GM10248 (cell line): ENCODE results near the gene IGF2BP2.
A peak's percentile ranks its signal among the peaks of the same experiment; 100 is the strongest.

Experiments
- CTCF ChIA-PET: fragments of 300-600 bp; sonication (Branson Sonifier 250); formaldehyde crosslinking; extraction: SDS; loops from one replicate; lab custom pipeline; 2021; ENCODE audit warnings: antibody characterized with exemption; lab: Yijun Ruan, JAX
- POLR2A ChIA-PET: fragments of 350-650 bp; sonication (Branson Sonifier 250); formaldehyde crosslinking; extraction: SDS; loops from one replicate; lab custom pipeline; 2020; ENCODE audit warnings: antibody characterized with exemption; lab: Yijun Ruan, JAX
- DNase-seq: peaks from one replicate; pipeline ENCODE4 v3.0.0; 2012; ENCODE audit errors: extremely low spot score
- TF ChIP-seq, protein P1 (sequence below): IDR thresholded peaks from 2 replicates; pipeline ENCODE4 v1.5.1; 2012; ENCODE audit warnings: mild to moderate bottlenecking, low read depth; ENCODE audit errors: extremely low read depth, missing control alignments, control extremely low read depth

IGF2BP2 gene

DNA sequence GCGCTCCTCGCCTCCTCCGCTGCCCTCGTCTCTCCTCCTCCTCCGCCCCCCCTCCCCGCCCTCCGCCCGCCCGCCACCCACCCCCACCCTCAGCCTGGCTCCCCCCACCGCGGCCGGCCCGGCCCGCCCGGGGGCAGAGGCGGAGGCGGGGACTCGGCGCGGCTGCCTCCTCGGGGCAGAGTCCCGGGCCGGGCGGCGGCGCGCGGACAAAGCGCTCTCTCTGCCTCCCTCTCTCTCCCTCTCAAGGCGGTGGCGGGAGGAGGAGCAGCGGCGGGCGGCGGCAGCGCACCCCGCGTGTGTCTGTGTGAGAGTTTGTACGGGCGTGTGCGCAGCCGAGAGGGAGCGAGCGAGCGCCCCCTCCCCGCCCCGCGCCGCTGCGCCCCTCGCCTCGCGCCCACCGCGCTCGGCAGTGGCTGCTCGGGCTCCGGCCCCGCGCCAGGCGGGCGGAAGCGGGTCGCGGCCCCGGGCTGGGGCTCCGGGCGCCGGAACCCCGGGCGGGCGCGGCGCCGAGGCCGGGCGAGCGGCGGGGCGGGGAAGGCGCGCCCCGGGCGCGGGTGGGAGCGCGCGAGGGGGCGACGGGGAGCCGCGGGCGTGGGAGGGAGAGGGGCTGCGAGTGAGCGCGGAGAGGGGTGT, at the start of gene IGF2BP2:
TSS of gene IGF2BP2 (minus strand) at position 37 of the 633 bp plus-strand sequence. CDS start 82 bp downstream, outside the sequence.
- CTCF ChIA-PET, result no interaction called here
- peak; percentile 64 for DNase-seq
- POLR2A ChIA-PET, result no interaction called here
- TF ChIP-seq, protein P1, sequence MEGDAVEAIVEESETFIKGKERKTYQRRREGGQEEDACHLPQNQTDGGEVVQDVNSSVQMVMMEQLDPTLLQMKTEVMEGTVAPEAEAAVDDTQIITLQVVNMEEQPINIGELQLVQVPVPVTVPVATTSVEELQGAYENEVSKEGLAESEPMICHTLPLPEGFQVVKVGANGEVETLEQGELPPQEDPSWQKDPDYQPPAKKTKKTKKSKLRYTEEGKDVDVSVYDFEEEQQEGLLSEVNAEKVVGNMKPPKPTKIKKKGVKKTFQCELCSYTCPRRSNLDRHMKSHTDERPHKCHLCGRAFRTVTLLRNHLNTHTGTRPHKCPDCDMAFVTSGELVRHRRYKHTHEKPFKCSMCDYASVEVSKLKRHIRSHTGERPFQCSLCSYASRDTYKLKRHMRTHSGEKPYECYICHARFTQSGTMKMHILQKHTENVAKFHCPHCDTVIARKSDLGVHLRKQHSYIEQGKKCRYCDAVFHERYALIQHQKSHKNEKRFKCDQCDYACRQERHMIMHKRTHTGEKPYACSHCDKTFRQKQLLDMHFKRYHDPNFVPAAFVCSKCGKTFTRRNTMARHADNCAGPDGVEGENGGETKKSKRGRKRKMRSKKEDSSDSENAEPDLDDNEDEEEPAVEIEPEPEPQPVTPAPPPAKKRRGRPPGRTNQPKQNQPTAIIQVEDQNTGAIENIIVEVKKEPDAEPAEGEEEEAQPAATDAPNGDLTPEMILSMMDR, result no peak

DNA sequence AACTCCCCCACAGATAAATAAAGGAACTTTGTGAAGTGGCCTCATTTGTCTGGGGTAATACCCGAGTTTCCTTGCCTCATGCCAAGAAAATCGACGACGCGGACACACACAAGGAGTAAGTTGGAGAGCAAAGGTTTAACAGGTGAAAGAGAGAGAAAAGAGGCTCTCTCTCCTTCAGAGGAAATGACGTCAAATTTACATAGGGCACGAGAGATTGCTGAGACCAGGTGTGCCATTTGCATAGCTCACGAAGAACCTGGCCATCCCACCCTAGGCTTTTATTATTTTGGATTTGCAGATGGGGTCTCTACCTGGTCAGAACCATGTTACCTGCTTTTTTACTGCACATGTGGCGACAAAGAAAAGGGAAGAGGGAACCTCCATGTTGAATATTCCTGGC, 49.3 kb upstream of the IGF2BP2 start:
- TF ChIP-seq, protein P1, result no peak
- ChIA-PET POLR2A (no interaction called here), CTCF (no interaction called here)
- DNase-seq, result no peak

DNA sequence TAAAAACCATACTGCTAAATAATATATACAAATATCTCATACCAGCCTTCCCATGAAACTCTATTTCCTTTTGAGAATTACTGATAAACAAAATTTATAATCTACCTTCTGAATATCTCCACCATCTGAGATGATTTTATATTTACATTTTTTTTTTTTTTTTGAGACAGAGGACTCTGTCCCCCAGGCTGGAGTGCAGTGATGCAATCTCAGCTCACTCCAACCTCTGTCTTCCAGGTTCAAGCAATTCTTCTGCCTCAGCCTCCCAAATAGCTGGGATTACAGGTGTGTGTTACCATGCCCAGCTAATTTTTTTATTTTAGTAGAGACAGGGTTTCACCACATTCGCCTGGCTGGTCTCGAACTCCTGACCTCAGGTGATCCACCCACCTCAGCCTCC, 42.8 kb upstream of the IGF2BP2 start:
- no peak for DNase-seq
- ChIA-PET CTCF (interaction anchor here (2.1 kb wide), 1 partner anchor 207 kb away, joined by 7 read pairs; no protein-coding TSS in a partner anchor), POLR2A (no interaction called here)
- TF ChIP-seq, protein P1, result no peak

DNA sequence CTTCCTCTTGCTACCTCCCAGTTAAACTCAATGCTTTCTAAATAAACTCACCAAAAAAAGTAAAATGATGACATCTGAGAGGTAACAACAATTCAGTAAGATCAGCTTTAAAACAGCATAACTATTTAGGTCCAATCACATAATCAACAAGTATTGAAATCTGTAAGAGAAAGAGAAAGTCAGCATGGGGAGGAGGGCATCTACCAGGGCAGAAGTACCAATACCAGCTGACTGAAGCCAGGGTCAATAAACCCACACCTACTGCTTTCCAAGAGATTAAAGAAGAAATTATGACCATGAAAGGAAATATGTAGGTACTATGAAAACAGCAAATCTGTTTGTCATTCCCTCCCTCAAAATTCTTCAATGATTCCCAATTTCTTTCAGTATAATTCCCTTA, 42.2 kb upstream of the IGF2BP2 start:
- ChIA-PET CTCF (no interaction called here), POLR2A (no interaction called here)
- TF ChIP-seq, protein P1, result no peak
- DNase-seq, result no peak

DNA sequence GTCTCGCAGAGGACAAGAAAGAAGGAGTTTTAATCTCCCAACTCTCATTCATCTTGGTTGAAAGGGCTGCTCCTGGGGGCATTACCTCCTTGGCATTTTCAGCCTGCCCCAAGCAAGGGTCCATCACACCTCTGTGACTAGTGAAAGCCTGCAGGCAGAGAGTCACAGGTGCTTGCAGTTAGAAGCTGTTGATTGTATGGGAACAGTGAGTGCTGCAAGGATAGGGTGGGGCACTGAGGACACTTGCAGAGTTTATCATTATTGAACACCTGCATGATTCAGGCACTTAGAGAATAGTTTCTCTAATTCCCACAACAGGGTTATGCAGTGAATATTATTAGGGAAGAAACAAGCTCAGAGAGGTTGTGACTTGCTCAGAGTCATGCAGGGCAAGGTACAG, 41.7 kb upstream of the IGF2BP2 start:
- TF ChIP-seq, protein P1, result no peak
- POLR2A ChIA-PET, result no interaction called here
- CTCF ChIA-PET, result no interaction called here
- no peak for DNase-seq

DNA sequence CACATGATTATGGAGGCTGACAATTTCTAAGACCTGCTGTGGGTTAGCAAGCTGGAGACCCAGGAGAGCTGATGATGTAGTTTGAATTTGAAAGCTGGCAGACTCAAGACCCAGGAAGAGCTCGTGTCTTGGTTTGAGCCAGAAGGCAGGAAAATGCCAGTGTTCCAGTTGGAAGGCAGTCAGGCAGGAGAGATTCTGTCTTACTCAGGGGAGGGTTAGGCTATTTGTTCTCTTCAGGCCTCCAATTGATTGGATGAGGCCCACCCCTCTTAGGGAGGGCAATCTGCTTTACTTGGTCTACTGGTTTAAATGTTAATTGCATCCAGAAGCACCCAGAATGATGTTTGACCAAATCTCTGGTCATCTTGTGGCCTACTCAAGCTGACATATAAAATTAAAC, 40.4 kb upstream of the IGF2BP2 start:
- ChIA-PET CTCF (interaction anchor here (1.2 to 1.3 kb wide), 2 partner anchors 15 to 749 kb away, joined by 3 to 4 read pairs; no protein-coding TSS in a partner anchor), POLR2A (no interaction called here)
- DNase-seq, result no peak
- TF ChIP-seq, protein P1, result no peak
